Keratinocyte (primary cell): Measurements from ENCODE around the gene ZBED3. TPM values are rescaled to one million over a fixed set of nuclear protein-coding genes. Genes with fewer than 3 reads are reported as not detected.

Source experiments
- DNase-seq: peaks from one replicate; pipeline ENCODE4 v3.0.0-alpha.2; 2011; ENCODE audit warnings: low read depth, missing footprints, low spot score
- FAIRE-seq: peaks from 2 replicates; lab custom pipeline; 2011; peaks lifted over from hg19 to GRCh38; lab: Jason Lieb, UNC
- H2AFZ ChIP-seq: 2 replicates; pipeline ENCODE4 v1.6.0; 2012; ENCODE audit warnings: low read length, control low read depth, inconsistent platforms; ENCODE audit not compliant: control insufficient read depth
- H3K27ac ChIP-seq: 2 replicates; pipeline ENCODE4 v1.5.1; 2011; ENCODE audit warnings: low read length; ENCODE audit not compliant: control insufficient read depth, insufficient read depth
- H3K27me3 ChIP-seq: 3 replicates; pipeline ENCODE4 v1.6.0; 2011; ENCODE audit warnings: low read length; ENCODE audit not compliant: control insufficient read depth, insufficient read depth; ENCODE audit errors: extremely low read depth
- H3K36me3 ChIP-seq, 2 experiments: 2 replicates in 1 of 2; 3 replicates in 1 of 2; pipeline ENCODE4 v1.5.1; 2011; ENCODE audit warnings: low read length in 2 of 2, mild to moderate bottlenecking in 1 of 2; ENCODE audit not compliant: control insufficient read depth in 2 of 2, insufficient read depth in 2 of 2; ENCODE audit errors: extremely low read depth in 1 of 2
- H3K4me1 ChIP-seq: 3 replicates; pipeline ENCODE4 v1.5.1; 2011; ENCODE audit warnings: low read length; ENCODE audit not compliant: control insufficient read depth, insufficient read depth; ENCODE audit errors: extremely low read depth
- H3K4me2 ChIP-seq: 3 replicates; pipeline ENCODE4 v1.6.0; 2011; ENCODE audit warnings: low read depth, low read length; ENCODE audit not compliant: control insufficient read depth, insufficient read depth; ENCODE audit errors: extremely low read depth
- H3K4me3 ChIP-seq, 3 experiments: fragments of 200-600 bp in 1 of 3; sonication (generic) in 1 of 3; 2 replicates in 2 of 3; 3 replicates in 1 of 3; pipeline ENCODE4 v1.5.1; 2011 to 2016; ENCODE audit warnings: low read length in 3 of 3, mild to moderate bottlenecking in 3 of 3, control low read depth in 2 of 3, inconsistent platforms in 1 of 3, low read depth in 1 of 3, mixed read lengths in 1 of 3, mixed run types in 1 of 3, moderate library complexity in 1 of 3; ENCODE audit not compliant: control insufficient read depth in 2 of 3, insufficient read depth in 2 of 3; ENCODE audit errors: extremely low read depth in 1 of 3
- H3K79me2 ChIP-seq: 2 replicates; pipeline ENCODE4 v1.6.0; 2012; ENCODE audit warnings: low read length; ENCODE audit not compliant: control insufficient read depth, insufficient read depth
- H3K9ac ChIP-seq: 3 replicates; pipeline ENCODE4 v1.6.0; 2011; ENCODE audit warnings: low read length; ENCODE audit not compliant: control insufficient read depth, insufficient read depth; ENCODE audit errors: extremely low read depth
- H3K9me1 ChIP-seq: 3 replicates; pipeline ENCODE4 v1.6.0; 2011; ENCODE audit warnings: low read length; ENCODE audit not compliant: control insufficient read depth, insufficient read depth; ENCODE audit errors: extremely low read depth
- H3K9me3 ChIP-seq: 2 replicates; pipeline ENCODE4 v1.5.1; 2012; ENCODE audit warnings: low read depth, low read length; ENCODE audit not compliant: control insufficient read depth
- H4K20me1 ChIP-seq: 3 replicates; pipeline ENCODE4 v1.6.0; 2011; ENCODE audit warnings: low read length; ENCODE audit not compliant: control insufficient read depth, insufficient read depth; ENCODE audit errors: extremely low read depth
- CTCF ChIP-seq, 3 experiments: IDR thresholded peaks in 1 of 3; conservative IDR thresholded peaks in 1 of 3; optimal IDR thresholded peaks in 1 of 3; 2 replicates in 2 of 3; 3 replicates in 1 of 3; pipeline versions ENCODE3 to v1.5.1; 2011; ENCODE audit warnings: low read length in 3 of 3, mild to moderate bottlenecking in 3 of 3, moderate library complexity in 2 of 3, control low read depth in 1 of 3, inconsistent platforms in 1 of 3; ENCODE audit not compliant: insufficient read depth in 2 of 3; ENCODE audit errors: extremely low read depth in 1 of 3
- EZH2 ChIP-seq: IDR thresholded peaks from one replicate; pipeline ENCODE4 v1.6.1; 2012; ENCODE audit warnings: inconsistent platforms, mild to moderate bottlenecking, low read length, moderate library complexity
- dilution Hi-C: fragments of 300-500 bp; cut with MboI; formaldehyde crosslinking; loops from one replicate; pipeline ENCODE4 v1.7.0; 2020; ENCODE audit warnings: low sequenced_read_pairs; ENCODE audit not compliant: extremely low pct_ligation_motif_present
- polyA plus RNA-seq, 5 experiments: library from polyadenylated mRNA; depleted of rRNA in 3 of 5; stranded (reverse) in 3 of 5; stranded (forward) in 1 of 5; unstranded in 1 of 5; fragments of >200 nt; gene quantifications; 1 replicate in 1 of 5; 2 replicates in 3 of 5; 3 replicates in 1 of 5; pipeline versions ENCODE4 v1.2.1 to v1.2.3, GENCODE V29; 2011 to 2012; ENCODE audit warnings: missing spikeins in 2 of 5, low read depth in 1 of 5, low replicate concordance in 1 of 5

ZBED3 gene
- polyA plus RNA-seq, 1 donor (not counting 4 experiments of a cell fraction or from before 2014, with no cell fraction given) = 0.59 TPM

GRCh38 chr5:77035950-77036349, 51.1 kb downstream of the ZBED3 start:
- Histone ChIP-seq H3K27me3 (no peaks in the 10 kb centered on the region), H3K4me1 (peaks cover 6% of the 10 kb centered on the region), H4K20me1 (no peaks in the 10 kb centered on the region), H3K4me2 (no peak overlapping the region), H3K36me3 (peaks cover 3 to 17% of the 10 kb centered on the region in 2 experiments), H3K4me3 (no peak overlapping the region), H3K9ac (no peak overlapping the region), H3K9me3 (no peaks in the 10 kb centered on the region), H3K9me1 (no peaks in the 10 kb centered on the region), H3K27ac (no peak overlapping the region), H3K79me2 (peaks cover 19% of the 10 kb centered on the region), H2AFZ (no peak overlapping the region)
- no peak for TF ChIP-seq CTCF (optimal IDR thresholded peaks at IDR 0.05 in 1 of 3, IDR thresholded peaks at IDR 0.05 in 1 of 3, conservative IDR thresholded peaks at IDR 0.05 in 1 of 3; ENCODE audit: extremely low read depth in 1 of 3, insufficient read depth in 2 of 3, low read length in 3 of 3)
- TF ChIP-seq EZH2 = no peak
- DNase-seq = no peak
- no peak for FAIRE-seq
- dilution Hi-C loops = no loop called here

GRCh38 chr5:77033338-77033737, 53.7 kb downstream of the ZBED3 start:
- H3K4me3 ChIP-seq = no peak overlapping the region
- FAIRE-seq (no peak), DNase-seq (no peak)
- dilution Hi-C loops = no loop called here
- H3K4me2 ChIP-seq = no peak overlapping the region
- H4K20me1 ChIP-seq = no peaks in the 10 kb centered on the region
- H3K36me3 ChIP-seq = peaks cover 2 to 13% of the 10 kb centered on the region in 2 experiments
- peaks cover 24% of the 10 kb centered on the region for H3K79me2 ChIP-seq
- H3K27me3 ChIP-seq = no peaks in the 10 kb centered on the region
- no peaks in the 10 kb centered on the region for H3K9me1 ChIP-seq
- H3K4me1 ChIP-seq = peaks cover 6% of the 10 kb centered on the region
- no peaks in the 10 kb centered on the region for H3K9me3 ChIP-seq
- no peak overlapping the region for H2AFZ ChIP-seq
- no peak overlapping the region for H3K27ac ChIP-seq
- TF ChIP-seq CTCF (optimal IDR thresholded peaks at IDR 0.05 in 1 of 3, IDR thresholded peaks at IDR 0.05 in 1 of 3, conservative IDR thresholded peaks at IDR 0.05 in 1 of 3; ENCODE audit: extremely low read depth in 1 of 3, insufficient read depth in 2 of 3, low read length in 3 of 3) = no peak
- TF ChIP-seq EZH2 = no peak
- H3K9ac ChIP-seq = no peak overlapping the region
